HepG2 (cell line): Measurements from ENCODE around the gene ZKSCAN1.

Source experiments
- CREM ChIP-seq, 2 experiments: sonication (generic) in 1 of 2; formaldehyde crosslinking in 1 of 2; IDR thresholded peaks; 2 replicates each; pipeline versions ENCODE4 v1.4.0 to v1.6.1; 2016 to 2020; ENCODE audit warnings: antibody characterized with exemption in 1 of 2, mild to moderate bottlenecking in 1 of 2, missing genetic modification reagents in 1 of 2
- DNMT1 ChIP-seq: sonication (generic); formaldehyde crosslinking; IDR thresholded peaks from 2 replicates; pipeline ENCODE4 v1.5.1; 2020; ENCODE audit warnings: mild to moderate bottlenecking, missing genetic modification reagents
- EZH2 ChIP-seq: conservative IDR thresholded peaks from 2 replicates; pipeline ENCODE4 v1.6.1; 2012; ENCODE audit warnings: mild to moderate bottlenecking, low read depth, low read length, moderate library complexity
- MTA1 ChIP-seq: sonication (generic); formaldehyde crosslinking; IDR thresholded peaks from 2 replicates; pipeline ENCODE4 v1.4.0; 2020; ENCODE audit warnings: missing genetic modification reagents, mild to moderate bottlenecking, borderline replicate concordance
- MXD4 ChIP-seq: IDR thresholded peaks from 2 replicates; pipeline ENCODE4 v1.6.1; 2016; ENCODE audit warnings: mild to moderate bottlenecking, missing biosample characterization, missing genetic modification reagents
- NFE2L2 ChIP-seq: fragments of 150-350 bp; IDR thresholded peaks from 2 replicates; pipeline ENCODE4 v1.6.1; 2014; ENCODE audit warnings: low read length
- SMC3 ChIP-seq: IDR thresholded peaks from 2 replicates; pipeline ENCODE4 v1.6.1; 2011; ENCODE audit warnings: low read length, improper control_type of control experiment
- SP2 ChIP-seq: sonication (generic); formaldehyde crosslinking; IDR thresholded peaks from 2 replicates; pipeline ENCODE4 v1.5.1; 2020; ENCODE audit warnings: mild to moderate bottlenecking, missing genetic modification reagents
- STAT6 ChIP-seq: sonication (generic); formaldehyde crosslinking; IDR thresholded peaks from 2 replicates; pipeline ENCODE4 v1.4.0; 2020; ENCODE audit warnings: missing genetic modification reagents, mild to moderate bottlenecking, borderline replicate concordance
- TSC22D2 ChIP-seq: sonication (generic); formaldehyde crosslinking; IDR thresholded peaks from 2 replicates; pipeline ENCODE4 v1.5.1; 2020; ENCODE audit warnings: missing genetic modification reagents, mild to moderate bottlenecking, borderline replicate concordance
- ZBTB21 ChIP-seq: sonication (generic); formaldehyde crosslinking; IDR thresholded peaks from 2 replicates; pipeline ENCODE4 v1.4.0; 2020; ENCODE audit warnings: missing genetic modification reagents
- ZFP82 ChIP-seq: sonication (generic); formaldehyde crosslinking; IDR thresholded peaks from 2 replicates; pipeline ENCODE4 v1.5.1; 2020; ENCODE audit warnings: mild to moderate bottlenecking, missing genetic modification reagents, borderline replicate concordance
- ZNF282 ChIP-seq: fragments of 450-650 bp; IDR thresholded peaks from 2 replicates; pipeline ENCODE4 v1.6.1; 2018; ENCODE audit not compliant: partially characterized antibody
- TF ChIP-seq, protein P1 (sequence below): conservative IDR thresholded peaks from 2 replicates; pipeline ENCODE4 v1.6.1; 2018; ENCODE audit warnings: missing genetic modification reagents

- TF ChIP-seq ZNF282: no peak
- no peak for TF ChIP-seq SP2 (CRISPR knock-in tag)
- no peak for TF ChIP-seq EZH2
- no peak for TF ChIP-seq MTA1 (CRISPR knock-in tag)
- no peak for TF ChIP-seq ZFP82 (CRISPR knock-in tag)
- TF ChIP-seq TSC22D2 (CRISPR knock-in tag): no peak
- TF ChIP-seq STAT6 (CRISPR knock-in tag): no peak
- TF ChIP-seq, protein P1, sequence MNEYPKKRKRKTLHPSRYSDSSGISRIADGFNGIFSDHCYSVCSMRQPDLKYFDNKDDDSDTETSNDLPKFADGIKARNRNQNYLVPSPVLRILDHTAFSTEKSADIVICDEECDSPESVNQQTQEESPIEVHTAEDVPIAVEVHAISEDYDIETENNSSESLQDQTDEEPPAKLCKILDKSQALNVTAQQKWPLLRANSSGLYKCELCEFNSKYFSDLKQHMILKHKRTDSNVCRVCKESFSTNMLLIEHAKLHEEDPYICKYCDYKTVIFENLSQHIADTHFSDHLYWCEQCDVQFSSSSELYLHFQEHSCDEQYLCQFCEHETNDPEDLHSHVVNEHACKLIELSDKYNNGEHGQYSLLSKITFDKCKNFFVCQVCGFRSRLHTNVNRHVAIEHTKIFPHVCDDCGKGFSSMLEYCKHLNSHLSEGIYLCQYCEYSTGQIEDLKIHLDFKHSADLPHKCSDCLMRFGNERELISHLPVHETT (CRISPR knock-in tag): no peak
- TF ChIP-seq CREM (IDR thresholded peaks at IDR 0.05): no peak
- no peak for TF ChIP-seq CREM (CRISPR knock-in tag; IDR thresholded peaks at IDR 0.05)
- no peak for TF ChIP-seq ZBTB21 (CRISPR knock-in tag)
- TF ChIP-seq DNMT1: no peak
- no peak for TF ChIP-seq NFE2L2
- TF ChIP-seq SMC3: no peak
- TF ChIP-seq MXD4 (CRISPR knock-in tag): no peak
Measured at GRCh38 chr7:100080907-100081534, 65.6 kb downstream of the ZKSCAN1 start.
